K562 (cell line): Measurements from ENCODE around the gene ITGAL. TPM values are rescaled to one million over a fixed set of nuclear protein-coding genes. Genes with fewer than 3 reads are reported as not detected.

ENCODE experiments used
- ADNP ChIP-seq: fragments of 200-800 bp; sonication (Bioruptor generic); IDR thresholded peaks from 2 replicates; pipeline ENCODE4 v1.6.1; 2016; ENCODE audit warnings: missing genetic modification characterization, missing compliant biosample characterization
- CBX8 ChIP-seq: fragments of 200-600 bp; sonication (generic); IDR thresholded peaks from 2 replicates; pipeline ENCODE4 v1.6.1; 2012; ENCODE audit warnings: borderline replicate concordance, mixed run types, low read depth, mild to moderate bottlenecking, moderate library complexity, mixed read lengths, low read length, control low read depth, inconsistent platforms; ENCODE audit not compliant: poor library complexity, severe bottlenecking; ENCODE audit errors: extremely low read depth
- FOXM1 ChIP-seq, 2 experiments: fragments of 450-650 bp in 1 of 2; sonication (generic) in 1 of 2; formaldehyde crosslinking in 1 of 2; IDR thresholded peaks; 2 replicates each; pipeline versions ENCODE4 v1.6.1 to v1.9.0; 2017 to 2022; ENCODE audit warnings: low read depth in 2 of 2, mild to moderate bottlenecking in 2 of 2, missing genetic modification reagents in 1 of 2, moderate library complexity in 1 of 2
- GABPB2 ChIP-seq: fragments of 250-450 bp; sonication (Bioruptor Pico); conservative IDR thresholded peaks from 2 replicates; pipeline ENCODE4 v1.5.1; 2021; ENCODE audit warnings: mild to moderate bottlenecking
- MTA2 ChIP-seq: fragments of 450-650 bp; IDR thresholded peaks from 2 replicates; pipeline ENCODE4 v1.6.1; 2016; ENCODE audit warnings: low read depth
- PRMT5 ChIP-seq: sonication (generic); formaldehyde crosslinking; IDR thresholded peaks from 2 replicates; pipeline ENCODE4 v1.5.0; 2020; ENCODE audit warnings: missing genetic modification reagents
- SLC30A9 ChIP-seq: fragments of 250-450 bp; sonication (Bioruptor Pico); IDR thresholded peaks from 2 replicates; pipeline ENCODE4 v1.8.0; 2022; ENCODE audit warnings: mild to moderate bottlenecking, moderate library complexity
- SMAD3 ChIP-seq: fragments of 450-650 bp; formaldehyde crosslinking; conservative IDR thresholded peaks from 2 replicates; pipeline ENCODE4 v1.4.0; 2020; ENCODE audit warnings: mild to moderate bottlenecking
- SMAD4 ChIP-seq: fragments of 250-450 bp; sonication (Bioruptor Pico); conservative IDR thresholded peaks from 2 replicates; pipeline ENCODE4 v1.8.0; 2021; ENCODE audit warnings: inconsistent platforms, mild to moderate bottlenecking, moderate library complexity
- SMARCA4 ChIP-seq: fragments of 450-650 bp; IDR thresholded peaks from 2 replicates; pipeline ENCODE4 v1.6.1; 2016
- SUPT5H ChIP-seq: fragments of 450-650 bp; IDR thresholded peaks from 2 replicates; pipeline ENCODE4 v1.6.1; 2016
- ZC3H8 ChIP-seq: fragments of 450-650 bp; IDR thresholded peaks from 2 replicates; pipeline ENCODE4 v1.6.1; 2017
- ZKSCAN8 ChIP-seq: fragments of 200-800 bp; sonication (Bioruptor generic); IDR thresholded peaks from 2 replicates; pipeline ENCODE4 v1.6.1; 2016; ENCODE audit warnings: missing genetic modification characterization, missing compliant biosample characterization
- ZNF324 ChIP-seq: fragments of 250-450 bp; sonication (Bioruptor Pico); IDR thresholded peaks from 2 replicates; pipeline ENCODE4 v1.4.0; 2020; ENCODE audit warnings: mild to moderate bottlenecking
- polyA plus RNA-seq, 8 experiments: library from polyadenylated mRNA; depleted of rRNA in 4 of 8; stranded (reverse) in 5 of 8; unstranded in 3 of 8; fragments of >200 nt; fragmentation: Nextera tagmentation in 2 of 8; fragmentation: Illumina TruSeq in 1 of 8; extraction: Ambion mirVana in 2 of 8; extraction: Trizol in 1 of 8; gene quantifications; 2 replicates each; pipeline versions ENCODE4 v1.2.1 to v1.2.3, GENCODE V29; 2011 to 2014; ENCODE audit warnings: inconsistent platforms in 1 of 8, missing spikeins in 1 of 8
- total RNA-seq, 7 experiments: library from RNA; depleted of rRNA in 6 of 7; stranded (reverse); fragments of >200 nt in 6 of 7; fragmentation: Illumina TruSeq in 2 of 7; extraction: Trizol in 2 of 7; gene quantifications; 2 replicates each; pipeline versions ENCODE4 v1.2.1 to v1.2.3, GENCODE V29; 2011 to 2021; ENCODE audit warnings: low replicate concordance in 1 of 7
- TF ChIP-seq, protein P1 (sequence below): sonication (generic); formaldehyde crosslinking; IDR thresholded peaks from 2 replicates; pipeline ENCODE4 v1.8.0; 2022; ENCODE audit warnings: mild to moderate bottlenecking, missing genetic modification reagents
- TF ChIP-seq, protein P2 (sequence below): fragments of 250-450 bp; sonication (Bioruptor Pico); IDR thresholded peaks from 2 replicates; pipeline ENCODE4 v1.8.0; 2021; ENCODE audit warnings: moderate library complexity, mild to moderate bottlenecking, inconsistent platforms
- TF ChIP-seq, protein P3 (sequence below), 3 experiments: IDR thresholded peaks in 2 of 3; conservative IDR thresholded peaks in 1 of 3; 2 replicates each; pipeline ENCODE4 v1.5.1; 2011 to 2012; ENCODE audit warnings: low read length in 3 of 3, mild to moderate bottlenecking in 3 of 3, control low read depth in 2 of 3, improper control_type of control experiment in 1 of 3, inconsistent platforms in 1 of 3, low read depth in 1 of 3, mixed read lengths in 1 of 3, moderate library complexity in 1 of 3; ENCODE audit not compliant: insufficient read depth in 2 of 3
- TF ChIP-seq, protein P4 (sequence below): sonication (generic); formaldehyde crosslinking; IDR thresholded peaks from 2 replicates; pipeline ENCODE4 v1.8.0; 2022; ENCODE audit warnings: missing genetic modification reagents, mild to moderate bottlenecking, borderline replicate concordance
- TF ChIP-seq, protein P5 (sequence below): fragments of 450-650 bp; formaldehyde crosslinking; conservative IDR thresholded peaks from 2 replicates; pipeline ENCODE4 v1.4.0; 2022; ENCODE audit warnings: mild to moderate bottlenecking, missing genetic modification characterization
- TF ChIP-seq, protein P6 (sequence below): fragments of 450-650 bp; IDR thresholded peaks from 2 replicates; pipeline ENCODE4 v1.6.1; 2016; ENCODE audit warnings: missing biosample characterization, missing genetic modification characterization

The ITGAL gene
- total and polyA plus RNA-seq, 9 of the 15 experiments (the other 6 are each of a cell fraction or from before 2014, with no cell fraction given): 0.01 to 0.53 TPM; not detected in 7

DNA sequence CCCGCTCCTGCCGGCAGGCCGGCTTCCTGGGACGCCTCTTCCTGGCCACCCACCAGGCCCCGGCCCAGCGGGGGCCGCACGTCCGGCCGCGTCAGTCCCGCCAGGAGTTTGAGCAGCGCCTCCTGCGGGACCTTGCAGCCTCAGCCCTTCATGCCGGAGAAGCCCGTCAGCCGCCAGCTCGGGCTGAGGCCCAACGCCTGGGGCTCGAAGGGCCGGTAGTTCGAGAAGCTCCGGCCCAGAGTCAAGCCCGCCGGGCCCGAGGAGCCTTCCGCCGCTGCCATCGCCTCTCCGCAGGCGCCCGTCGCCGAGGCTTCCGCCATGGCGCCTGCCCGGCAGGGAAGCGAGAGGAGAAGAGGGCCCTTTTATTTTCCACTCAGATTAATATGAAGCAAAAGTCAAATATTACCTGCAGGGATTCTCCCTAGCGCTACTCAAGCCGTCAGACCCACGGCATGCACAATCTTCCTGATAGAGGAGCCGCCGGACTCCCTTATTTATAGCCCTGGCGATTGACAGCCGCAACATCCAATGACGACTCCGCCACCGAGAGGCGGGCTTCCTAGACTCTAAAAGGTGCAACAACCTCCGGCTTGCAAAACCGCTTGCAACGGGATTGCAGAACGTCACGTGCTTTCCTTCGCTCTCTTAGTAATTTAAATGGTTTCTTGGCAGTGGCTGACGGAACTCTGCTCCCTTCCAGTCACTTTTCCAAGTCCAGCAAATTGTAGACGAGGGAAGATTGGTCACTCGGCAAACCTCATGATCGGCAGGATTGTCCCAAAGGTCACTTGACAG lies 26.9 kb upstream of the ITGAL start, which contains the start of gene SEPHS2 (continued):
- TF ChIP-seq SMAD3 (CRISPR knock-in tag) (no peak), CBX8 (no peak), MTA2 (no peak), ZKSCAN8 (no peak), SMARCA4 (peak; percentile 52), PRMT5 (CRISPR knock-in tag) (no peak), GABPB2 (no peak), ZNF324 (no peak), SMAD4 (peak; percentile 59; the same call in 1 of the 2 replicates), FOXM1 (IDR thresholded peaks at IDR 0.05; ENCODE audit: low read depth) (peak; percentile 53), FOXM1 (CRISPR knock-in tag; IDR thresholded peaks at IDR 0.05; ENCODE audit: low read depth) (no peak), SLC30A9 (CRISPR knock-in tag) (no peak), ZC3H8 (no peak), ADNP (tag) (no peak), SUPT5H (peak; percentile 94)
- TF ChIP-seq, protein P1, sequence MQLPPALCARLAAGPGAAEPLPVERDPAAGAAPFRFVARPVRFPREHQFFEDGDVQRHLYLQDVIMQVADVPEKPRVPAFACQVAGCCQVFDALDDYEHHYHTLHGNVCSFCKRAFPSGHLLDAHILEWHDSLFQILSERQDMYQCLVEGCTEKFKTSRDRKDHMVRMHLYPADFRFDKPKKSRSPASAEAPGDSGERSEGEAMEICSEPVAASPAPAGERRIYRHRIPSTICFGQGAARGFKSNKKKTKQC (CRISPR knock-in tag): no peak
- TF ChIP-seq, protein P2, sequence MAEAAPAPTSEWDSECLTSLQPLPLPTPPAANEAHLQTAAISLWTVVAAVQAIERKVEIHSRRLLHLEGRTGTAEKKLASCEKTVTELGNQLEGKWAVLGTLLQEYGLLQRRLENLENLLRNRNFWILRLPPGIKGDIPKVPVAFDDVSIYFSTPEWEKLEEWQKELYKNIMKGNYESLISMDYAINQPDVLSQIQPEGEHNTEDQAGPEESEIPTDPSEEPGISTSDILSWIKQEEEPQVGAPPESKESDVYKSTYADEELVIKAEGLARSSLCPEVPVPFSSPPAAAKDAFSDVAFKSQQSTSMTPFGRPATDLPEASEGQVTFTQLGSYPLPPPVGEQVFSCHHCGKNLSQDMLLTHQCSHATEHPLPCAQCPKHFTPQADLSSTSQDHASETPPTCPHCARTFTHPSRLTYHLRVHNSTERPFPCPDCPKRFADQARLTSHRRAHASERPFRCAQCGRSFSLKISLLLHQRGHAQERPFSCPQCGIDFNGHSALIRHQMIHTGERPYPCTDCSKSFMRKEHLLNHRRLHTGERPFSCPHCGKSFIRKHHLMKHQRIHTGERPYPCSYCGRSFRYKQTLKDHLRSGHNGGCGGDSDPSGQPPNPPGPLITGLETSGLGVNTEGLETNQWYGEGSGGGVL: no peak
- TF ChIP-seq, protein P3, sequence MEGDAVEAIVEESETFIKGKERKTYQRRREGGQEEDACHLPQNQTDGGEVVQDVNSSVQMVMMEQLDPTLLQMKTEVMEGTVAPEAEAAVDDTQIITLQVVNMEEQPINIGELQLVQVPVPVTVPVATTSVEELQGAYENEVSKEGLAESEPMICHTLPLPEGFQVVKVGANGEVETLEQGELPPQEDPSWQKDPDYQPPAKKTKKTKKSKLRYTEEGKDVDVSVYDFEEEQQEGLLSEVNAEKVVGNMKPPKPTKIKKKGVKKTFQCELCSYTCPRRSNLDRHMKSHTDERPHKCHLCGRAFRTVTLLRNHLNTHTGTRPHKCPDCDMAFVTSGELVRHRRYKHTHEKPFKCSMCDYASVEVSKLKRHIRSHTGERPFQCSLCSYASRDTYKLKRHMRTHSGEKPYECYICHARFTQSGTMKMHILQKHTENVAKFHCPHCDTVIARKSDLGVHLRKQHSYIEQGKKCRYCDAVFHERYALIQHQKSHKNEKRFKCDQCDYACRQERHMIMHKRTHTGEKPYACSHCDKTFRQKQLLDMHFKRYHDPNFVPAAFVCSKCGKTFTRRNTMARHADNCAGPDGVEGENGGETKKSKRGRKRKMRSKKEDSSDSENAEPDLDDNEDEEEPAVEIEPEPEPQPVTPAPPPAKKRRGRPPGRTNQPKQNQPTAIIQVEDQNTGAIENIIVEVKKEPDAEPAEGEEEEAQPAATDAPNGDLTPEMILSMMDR (IDR thresholded peaks at IDR 0.05 in 2 of 3, conservative IDR thresholded peaks at IDR 0.05 in 1 of 3; ENCODE audit: insufficient read depth in 2 of 3, low read depth in 1 of 3, low read length in 3 of 3): peak in 2 of 3 experiments; percentile 61 to 70; a peak in 5 of 6 replicates
- TF ChIP-seq, protein P4, sequence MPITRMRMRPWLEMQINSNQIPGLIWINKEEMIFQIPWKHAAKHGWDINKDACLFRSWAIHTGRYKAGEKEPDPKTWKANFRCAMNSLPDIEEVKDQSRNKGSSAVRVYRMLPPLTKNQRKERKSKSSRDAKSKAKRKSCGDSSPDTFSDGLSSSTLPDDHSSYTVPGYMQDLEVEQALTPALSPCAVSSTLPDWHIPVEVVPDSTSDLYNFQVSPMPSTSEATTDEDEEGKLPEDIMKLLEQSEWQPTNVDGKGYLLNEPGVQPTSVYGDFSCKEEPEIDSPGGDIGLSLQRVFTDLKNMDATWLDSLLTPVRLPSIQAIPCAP (CRISPR knock-in tag): no peak
- TF ChIP-seq, protein P5, sequence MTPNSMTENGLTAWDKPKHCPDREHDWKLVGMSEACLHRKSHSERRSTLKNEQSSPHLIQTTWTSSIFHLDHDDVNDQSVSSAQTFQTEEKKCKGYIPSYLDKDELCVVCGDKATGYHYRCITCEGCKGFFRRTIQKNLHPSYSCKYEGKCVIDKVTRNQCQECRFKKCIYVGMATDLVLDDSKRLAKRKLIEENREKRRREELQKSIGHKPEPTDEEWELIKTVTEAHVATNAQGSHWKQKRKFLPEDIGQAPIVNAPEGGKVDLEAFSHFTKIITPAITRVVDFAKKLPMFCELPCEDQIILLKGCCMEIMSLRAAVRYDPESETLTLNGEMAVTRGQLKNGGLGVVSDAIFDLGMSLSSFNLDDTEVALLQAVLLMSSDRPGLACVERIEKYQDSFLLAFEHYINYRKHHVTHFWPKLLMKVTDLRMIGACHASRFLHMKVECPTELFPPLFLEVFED (CRISPR knock-in tag): no peak
- TF ChIP-seq, protein P6, sequence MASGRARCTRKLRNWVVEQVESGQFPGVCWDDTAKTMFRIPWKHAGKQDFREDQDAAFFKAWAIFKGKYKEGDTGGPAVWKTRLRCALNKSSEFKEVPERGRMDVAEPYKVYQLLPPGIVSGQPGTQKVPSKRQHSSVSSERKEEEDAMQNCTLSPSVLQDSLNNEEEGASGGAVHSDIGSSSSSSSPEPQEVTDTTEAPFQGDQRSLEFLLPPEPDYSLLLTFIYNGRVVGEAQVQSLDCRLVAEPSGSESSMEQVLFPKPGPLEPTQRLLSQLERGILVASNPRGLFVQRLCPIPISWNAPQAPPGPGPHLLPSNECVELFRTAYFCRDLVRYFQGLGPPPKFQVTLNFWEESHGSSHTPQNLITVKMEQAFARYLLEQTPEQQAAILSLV: 0 out of 2 replicates have a peak, but pooled peaks have one; percentile 48
